Keratinocyte (primary cell): ENCODE measurements around the gene SYNDIG1. TPM values are rescaled to one million over a fixed set of nuclear protein-coding genes. Genes with fewer than 3 reads are reported as not detected.

Experiments used
- DNase-seq: peaks from one replicate; pipeline ENCODE4 v3.0.0-alpha.2; 2011; ENCODE audit warnings: low read depth, missing footprints, low spot score
- FAIRE-seq: peaks from 2 replicates; lab custom pipeline; 2011; peaks lifted over from hg19 to GRCh38; lab: Jason Lieb, UNC
- H2AFZ ChIP-seq: 2 replicates; pipeline ENCODE4 v1.6.0; 2012; ENCODE audit warnings: low read length, control low read depth, inconsistent platforms; ENCODE audit not compliant: control insufficient read depth
- H3K27ac ChIP-seq: 2 replicates; pipeline ENCODE4 v1.5.1; 2011; ENCODE audit warnings: low read length; ENCODE audit not compliant: control insufficient read depth, insufficient read depth
- H3K27me3 ChIP-seq: 3 replicates; pipeline ENCODE4 v1.6.0; 2011; ENCODE audit warnings: low read length; ENCODE audit not compliant: control insufficient read depth, insufficient read depth; ENCODE audit errors: extremely low read depth
- H3K36me3 ChIP-seq, 2 experiments: 2 replicates in 1 of 2; 3 replicates in 1 of 2; pipeline ENCODE4 v1.5.1; 2011; ENCODE audit warnings: low read length in 2 of 2, mild to moderate bottlenecking in 1 of 2; ENCODE audit not compliant: control insufficient read depth in 2 of 2, insufficient read depth in 2 of 2; ENCODE audit errors: extremely low read depth in 1 of 2
- H3K4me1 ChIP-seq: 3 replicates; pipeline ENCODE4 v1.5.1; 2011; ENCODE audit warnings: low read length; ENCODE audit not compliant: control insufficient read depth, insufficient read depth; ENCODE audit errors: extremely low read depth
- H3K4me2 ChIP-seq: 3 replicates; pipeline ENCODE4 v1.6.0; 2011; ENCODE audit warnings: low read depth, low read length; ENCODE audit not compliant: control insufficient read depth, insufficient read depth; ENCODE audit errors: extremely low read depth
- H3K4me3 ChIP-seq, 3 experiments: fragments of 200-600 bp in 1 of 3; sonication (generic) in 1 of 3; 2 replicates in 2 of 3; 3 replicates in 1 of 3; pipeline ENCODE4 v1.5.1; 2011 to 2016; ENCODE audit warnings: low read length in 3 of 3, mild to moderate bottlenecking in 3 of 3, control low read depth in 2 of 3, inconsistent platforms in 1 of 3, low read depth in 1 of 3, mixed read lengths in 1 of 3, mixed run types in 1 of 3, moderate library complexity in 1 of 3; ENCODE audit not compliant: control insufficient read depth in 2 of 3, insufficient read depth in 2 of 3; ENCODE audit errors: extremely low read depth in 1 of 3
- H3K79me2 ChIP-seq: 2 replicates; pipeline ENCODE4 v1.6.0; 2012; ENCODE audit warnings: low read length; ENCODE audit not compliant: control insufficient read depth, insufficient read depth
- H3K9ac ChIP-seq: 3 replicates; pipeline ENCODE4 v1.6.0; 2011; ENCODE audit warnings: low read length; ENCODE audit not compliant: control insufficient read depth, insufficient read depth; ENCODE audit errors: extremely low read depth
- H3K9me1 ChIP-seq: 3 replicates; pipeline ENCODE4 v1.6.0; 2011; ENCODE audit warnings: low read length; ENCODE audit not compliant: control insufficient read depth, insufficient read depth; ENCODE audit errors: extremely low read depth
- H3K9me3 ChIP-seq: 2 replicates; pipeline ENCODE4 v1.5.1; 2012; ENCODE audit warnings: low read depth, low read length; ENCODE audit not compliant: control insufficient read depth
- H4K20me1 ChIP-seq: 3 replicates; pipeline ENCODE4 v1.6.0; 2011; ENCODE audit warnings: low read length; ENCODE audit not compliant: control insufficient read depth, insufficient read depth; ENCODE audit errors: extremely low read depth
- EZH2 ChIP-seq: IDR thresholded peaks from one replicate; pipeline ENCODE4 v1.6.1; 2012; ENCODE audit warnings: inconsistent platforms, mild to moderate bottlenecking, low read length, moderate library complexity
- dilution Hi-C: fragments of 300-500 bp; cut with MboI; formaldehyde crosslinking; loops from one replicate; pipeline ENCODE4 v1.7.0; 2020; ENCODE audit warnings: low sequenced_read_pairs; ENCODE audit not compliant: extremely low pct_ligation_motif_present
- polyA plus RNA-seq, 5 experiments: library from polyadenylated mRNA; depleted of rRNA in 3 of 5; stranded (reverse) in 3 of 5; stranded (forward) in 1 of 5; unstranded in 1 of 5; fragments of >200 nt; gene quantifications; 1 replicate in 1 of 5; 2 replicates in 3 of 5; 3 replicates in 1 of 5; pipeline versions ENCODE4 v1.2.1 to v1.2.3, GENCODE V29; 2011 to 2012; ENCODE audit warnings: missing spikeins in 2 of 5, low read depth in 1 of 5, low replicate concordance in 1 of 5
- TF ChIP-seq, protein P1 (sequence below), 3 experiments: IDR thresholded peaks in 1 of 3; conservative IDR thresholded peaks in 1 of 3; optimal IDR thresholded peaks in 1 of 3; 2 replicates in 2 of 3; 3 replicates in 1 of 3; pipeline versions ENCODE3 to v1.5.1; 2011; ENCODE audit warnings: low read length in 3 of 3, mild to moderate bottlenecking in 3 of 3, moderate library complexity in 2 of 3, control low read depth in 1 of 3, inconsistent platforms in 1 of 3; ENCODE audit not compliant: insufficient read depth in 2 of 3; ENCODE audit errors: extremely low read depth in 1 of 3

The SYNDIG1 gene
- polyA plus RNA-seq, 1 donor (not counting 4 experiments of a cell fraction or from before 2014, with no cell fraction given), result 0.38 TPM

DNA sequence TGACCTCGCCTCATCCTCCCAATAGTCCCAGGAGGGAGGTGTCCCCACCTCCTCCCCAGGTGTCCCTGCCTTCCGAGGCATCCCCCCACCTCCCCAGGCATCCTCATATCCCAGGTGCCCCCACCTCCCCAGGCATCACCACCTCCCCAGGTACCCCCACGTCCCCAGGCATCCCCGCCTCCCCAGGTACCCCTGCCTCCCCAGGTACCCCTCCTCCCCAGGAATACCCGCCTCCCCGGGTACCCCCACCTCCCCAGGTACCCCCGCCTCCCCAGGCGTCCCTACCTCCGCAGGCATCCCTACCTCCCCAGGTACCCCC is 198.9 kb downstream of the SYNDIG1 start:
- Histone ChIP-seq H3K9ac (no peak overlapping the region), H3K9me3 (no peaks in the 10 kb centered on the region), H3K4me1 (peaks cover 10% of the 10 kb centered on the region), H3K9me1 (no peaks in the 10 kb centered on the region), H3K27ac (no peak overlapping the region), H3K4me2 (no peak overlapping the region), H3K79me2 (no peaks in the 10 kb centered on the region), H3K4me3 (no peak overlapping the region), H3K27me3 (no peaks in the 10 kb centered on the region), H4K20me1 (no peaks in the 10 kb centered on the region), H3K36me3 (no peaks in the 10 kb centered on the region), H2AFZ (no peak overlapping the region)
- DNase-seq, result no peak
- TF ChIP-seq, protein P1, sequence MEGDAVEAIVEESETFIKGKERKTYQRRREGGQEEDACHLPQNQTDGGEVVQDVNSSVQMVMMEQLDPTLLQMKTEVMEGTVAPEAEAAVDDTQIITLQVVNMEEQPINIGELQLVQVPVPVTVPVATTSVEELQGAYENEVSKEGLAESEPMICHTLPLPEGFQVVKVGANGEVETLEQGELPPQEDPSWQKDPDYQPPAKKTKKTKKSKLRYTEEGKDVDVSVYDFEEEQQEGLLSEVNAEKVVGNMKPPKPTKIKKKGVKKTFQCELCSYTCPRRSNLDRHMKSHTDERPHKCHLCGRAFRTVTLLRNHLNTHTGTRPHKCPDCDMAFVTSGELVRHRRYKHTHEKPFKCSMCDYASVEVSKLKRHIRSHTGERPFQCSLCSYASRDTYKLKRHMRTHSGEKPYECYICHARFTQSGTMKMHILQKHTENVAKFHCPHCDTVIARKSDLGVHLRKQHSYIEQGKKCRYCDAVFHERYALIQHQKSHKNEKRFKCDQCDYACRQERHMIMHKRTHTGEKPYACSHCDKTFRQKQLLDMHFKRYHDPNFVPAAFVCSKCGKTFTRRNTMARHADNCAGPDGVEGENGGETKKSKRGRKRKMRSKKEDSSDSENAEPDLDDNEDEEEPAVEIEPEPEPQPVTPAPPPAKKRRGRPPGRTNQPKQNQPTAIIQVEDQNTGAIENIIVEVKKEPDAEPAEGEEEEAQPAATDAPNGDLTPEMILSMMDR (optimal IDR thresholded peaks at IDR 0.05 in 1 of 3, IDR thresholded peaks at IDR 0.05 in 1 of 3, conservative IDR thresholded peaks at IDR 0.05 in 1 of 3; ENCODE audit: extremely low read depth in 1 of 3, insufficient read depth in 2 of 3, low read length in 3 of 3), result no peak
- TF ChIP-seq EZH2, result no peak
- FAIRE-seq, result no peak
- dilution Hi-C loops, result no loop called here

DNA sequence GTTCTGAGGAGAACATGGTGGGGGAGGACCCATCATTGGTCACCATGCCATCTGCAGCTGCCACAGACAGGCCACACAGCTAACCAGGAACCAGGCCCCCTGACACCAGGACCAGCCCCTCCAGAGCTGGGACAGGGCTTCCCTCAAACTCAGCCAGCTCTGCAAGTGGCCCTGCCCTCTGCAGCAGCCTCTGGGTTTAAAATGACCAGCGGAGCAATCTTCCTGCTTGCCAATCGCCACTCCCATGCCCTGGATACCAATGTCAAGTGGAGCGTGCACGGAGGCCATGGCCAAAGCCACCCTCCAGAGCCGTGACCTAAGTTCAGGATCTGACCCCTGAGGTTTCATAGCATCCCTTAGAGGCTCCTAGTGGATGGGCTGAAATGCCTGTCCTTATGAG is 199.4 kb downstream of the SYNDIG1 start:
- Histone ChIP-seq H3K4me3 (no peak overlapping the region), H3K4me2 (no peak overlapping the region), H3K4me1 (peaks cover 12% of the 10 kb centered on the region), H3K9ac (no peak overlapping the region), H3K79me2 (no peaks in the 10 kb centered on the region), H3K27ac (no peak overlapping the region), H3K36me3 (no peaks in the 10 kb centered on the region), H4K20me1 (no peaks in the 10 kb centered on the region), H2AFZ (no peak overlapping the region), H3K9me1 (no peaks in the 10 kb centered on the region), H3K27me3 (no peaks in the 10 kb centered on the region), H3K9me3 (no peaks in the 10 kb centered on the region)
- TF ChIP-seq, protein P1 (optimal IDR thresholded peaks at IDR 0.05 in 1 of 3, IDR thresholded peaks at IDR 0.05 in 1 of 3, conservative IDR thresholded peaks at IDR 0.05 in 1 of 3; ENCODE audit: extremely low read depth in 1 of 3, insufficient read depth in 2 of 3, low read length in 3 of 3), result no peak
- no peak for TF ChIP-seq EZH2
- dilution Hi-C loops, result no loop called here
- FAIRE-seq (no peak), DNase-seq (no peak)
